GM21367 (cell line): Measurements from ENCODE around the gene IL16.

Experiments
- ATAC-seq: cut with Tn5 transposase; IDR thresholded peaks from one replicate; pipeline ENCODE4 v1.9.1; 2021; ENCODE audit not compliant: unreplicated experiment

The IL16 gene

GRCh38 chr15:81361891-81362290 is 165.2 kb downstream of the IL16 start:
- no peak for ATAC-seq

DNA sequence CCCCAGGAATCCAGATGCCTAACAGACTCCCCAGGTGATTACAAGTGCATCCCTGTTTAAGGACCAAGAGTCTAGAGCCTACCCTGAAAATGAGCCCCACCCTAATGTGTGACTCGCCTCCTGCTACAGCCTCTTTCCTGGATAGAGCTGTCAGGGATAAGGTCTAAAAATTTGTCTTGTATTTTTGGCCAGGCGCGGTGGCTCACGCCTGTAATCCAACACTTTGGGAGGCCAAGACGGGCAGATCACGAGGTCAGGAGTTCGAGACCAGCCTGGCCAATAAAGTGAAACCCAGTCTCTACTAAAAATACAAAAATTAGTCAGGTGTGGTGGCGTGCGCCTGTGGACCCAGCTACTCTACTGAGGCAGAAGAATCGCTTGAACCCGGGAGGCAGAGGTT is 166.1 kb downstream of the IL16 start:
- no peak for ATAC-seq

DNA sequence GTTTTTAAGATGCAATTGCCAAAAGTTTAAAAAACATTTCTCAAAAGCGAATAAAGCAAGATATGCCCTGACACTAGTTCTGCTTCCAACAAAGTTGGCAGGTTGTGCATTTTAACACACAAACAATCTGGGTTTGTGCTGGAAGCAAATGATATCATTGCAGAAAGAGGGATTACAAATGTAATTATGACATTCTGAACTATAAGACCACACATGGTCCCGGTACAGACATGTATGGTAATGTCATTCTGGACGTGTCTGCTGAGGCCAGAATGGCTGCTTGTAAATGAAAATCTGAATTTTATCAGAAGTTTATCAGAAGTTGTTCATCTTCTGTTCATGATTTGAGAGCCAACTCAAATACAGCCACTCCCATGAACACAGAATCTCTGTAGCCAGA is 166.6 kb downstream of the IL16 start:
- no peak for ATAC-seq
